HG03378 (cell line): ENCODE measurements around the gene PTPRM.

Experiments
- ATAC-seq: cut with Tn5 transposase; IDR thresholded peaks from one replicate; pipeline ENCODE4 v1.9.1; 2021; ENCODE audit warnings: mild to moderate bottlenecking, moderate library complexity; ENCODE audit not compliant: unreplicated experiment

PTPRM gene

GRCh38 chr18:7749510-7749981, 182.4 kb downstream of the PTPRM start:
- ATAC-seq, result no peak

DNA sequence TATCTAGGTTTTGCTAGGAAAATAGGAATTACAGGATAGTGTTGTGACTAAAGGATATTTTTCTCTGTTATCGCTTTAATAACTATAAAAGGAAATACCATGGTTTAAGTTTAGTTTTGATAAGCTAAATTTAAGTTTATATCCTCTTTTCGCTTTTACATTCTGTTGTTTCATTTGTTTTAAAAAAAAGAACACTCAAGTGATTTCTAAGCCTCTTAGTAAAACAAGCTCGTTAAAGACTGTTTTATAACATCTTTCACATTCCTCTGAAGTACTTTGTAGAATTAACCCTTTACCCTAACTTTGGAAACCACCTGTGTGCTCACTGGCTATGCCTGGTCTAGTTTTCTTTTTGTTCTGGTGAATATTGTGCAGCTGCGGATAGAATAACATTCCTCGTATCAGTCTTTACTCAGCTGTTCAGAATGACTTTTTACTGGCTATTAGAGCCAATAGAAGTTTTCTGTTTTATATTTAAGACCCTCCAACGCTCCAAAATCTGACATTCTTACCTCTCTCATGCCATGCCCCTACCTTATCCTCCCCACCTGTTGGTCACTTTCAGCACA, 183.1 kb downstream of the PTPRM start:
- ATAC-seq, result no peak

- no peak for ATAC-seq
Measured at GRCh38 chr18:7750966-7751365, 183.8 kb downstream of the PTPRM start.

- no peak for ATAC-seq
Measured at GRCh38 chr18:7754258-7754657, 187.1 kb downstream of the PTPRM start.

- no peak for ATAC-seq
Measured at GRCh38 chr18:7754725-7755181, 187.6 kb downstream of the PTPRM start.

DNA sequence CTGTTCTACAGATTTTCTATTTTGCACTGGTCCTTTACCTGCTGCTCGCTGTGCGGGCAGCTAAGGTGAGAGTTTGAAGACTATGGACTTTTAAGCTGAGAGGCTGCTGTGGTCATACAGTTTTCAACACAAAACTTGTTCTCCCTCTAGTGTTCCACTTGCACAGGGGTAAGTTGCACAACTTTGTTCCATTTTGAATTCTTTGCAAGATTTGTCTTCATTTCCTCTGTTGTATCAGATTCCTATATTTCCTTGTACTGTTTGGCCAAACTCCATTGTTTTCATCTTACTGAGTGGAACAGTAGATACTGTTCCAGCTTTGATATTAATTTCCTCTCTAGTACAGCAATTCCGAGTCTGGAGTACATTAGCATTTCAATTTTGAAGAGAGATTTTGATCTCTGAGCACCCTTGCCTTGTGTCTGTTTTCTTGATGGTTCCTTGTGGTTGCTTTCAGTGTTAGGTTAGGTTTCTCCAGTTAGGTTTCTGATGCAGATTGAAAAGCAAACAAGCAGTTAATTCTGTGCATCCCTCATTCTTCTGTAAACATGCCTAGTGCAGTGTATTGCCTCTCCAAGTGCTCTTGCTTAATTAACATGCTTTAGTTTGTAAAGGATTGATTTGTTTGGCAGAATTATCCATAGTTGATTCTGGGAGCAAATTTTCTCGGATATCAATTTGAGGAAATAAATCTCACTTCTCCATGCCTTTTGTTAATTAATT, 188.8 kb downstream of the PTPRM start:
- ATAC-seq, result no peak

GRCh38 chr18:7757175-7757574, 190.1 kb downstream of the PTPRM start:
- no peak for ATAC-seq

DNA sequence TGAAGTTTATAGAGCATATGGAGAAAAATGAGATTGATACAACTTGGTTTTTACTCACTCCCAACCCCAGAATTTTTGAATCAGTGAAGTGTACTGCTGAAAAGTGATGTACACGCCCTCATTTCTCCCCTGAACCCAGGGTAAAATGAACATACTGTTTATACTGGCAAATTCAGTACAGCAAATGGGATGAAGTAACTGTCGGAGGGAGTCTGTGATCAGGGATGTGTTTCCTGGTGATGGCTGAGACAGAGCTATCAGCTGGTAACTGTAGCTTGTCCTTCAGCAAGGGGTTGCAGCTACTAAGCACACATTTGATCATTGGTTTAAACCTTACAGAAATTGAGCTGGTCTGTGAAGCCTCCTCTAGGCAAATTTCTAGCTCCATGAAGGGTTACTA, 191.6 kb downstream of the PTPRM start:
- ATAC-seq, result no peak

DNA sequence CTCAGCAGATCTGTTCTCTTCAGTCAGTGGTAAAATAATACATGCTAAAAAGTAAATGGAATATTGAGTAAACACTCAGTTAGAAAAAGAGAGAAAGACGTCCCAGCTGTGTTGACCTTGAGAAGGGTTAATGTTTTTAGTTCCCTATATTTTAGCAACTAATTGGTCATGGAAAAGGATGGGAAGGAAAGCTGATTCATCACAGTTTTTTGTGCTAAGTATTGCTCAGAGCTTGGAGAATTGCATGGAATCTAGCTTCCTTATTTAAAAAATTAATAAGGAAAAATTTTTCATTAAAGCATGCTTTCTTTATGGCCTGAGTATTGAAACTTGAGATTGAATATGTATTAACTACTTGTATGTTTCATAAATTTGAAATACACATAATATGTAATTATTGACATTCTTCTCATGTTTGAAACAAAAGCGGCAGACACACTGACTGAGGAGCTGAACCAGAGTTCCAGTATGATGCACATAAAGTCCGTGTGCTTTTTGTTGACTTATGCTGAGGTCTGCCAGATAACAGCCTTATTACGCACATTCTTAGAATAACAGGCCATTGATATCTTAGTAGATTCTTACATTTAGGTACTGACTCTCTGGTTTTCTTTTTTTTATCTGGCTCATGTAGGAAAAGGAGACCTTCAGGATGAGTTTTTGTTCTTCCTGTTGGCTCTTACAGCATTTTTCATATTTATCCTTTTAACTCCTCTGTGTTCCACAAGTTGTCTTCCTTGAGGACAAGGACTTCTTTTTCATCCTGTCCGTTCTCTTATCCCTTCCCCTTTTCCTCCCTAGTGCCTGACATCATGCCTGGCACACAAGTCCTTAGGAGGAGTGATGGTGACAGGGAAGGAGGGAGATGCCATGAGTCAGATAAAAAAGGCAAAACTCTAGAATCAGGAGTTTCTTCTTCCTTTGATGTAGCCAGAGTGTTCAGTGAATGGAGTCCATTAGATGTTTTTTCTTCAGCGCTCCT, 194.1 kb downstream of the PTPRM start:
- no peak for ATAC-seq

DNA sequence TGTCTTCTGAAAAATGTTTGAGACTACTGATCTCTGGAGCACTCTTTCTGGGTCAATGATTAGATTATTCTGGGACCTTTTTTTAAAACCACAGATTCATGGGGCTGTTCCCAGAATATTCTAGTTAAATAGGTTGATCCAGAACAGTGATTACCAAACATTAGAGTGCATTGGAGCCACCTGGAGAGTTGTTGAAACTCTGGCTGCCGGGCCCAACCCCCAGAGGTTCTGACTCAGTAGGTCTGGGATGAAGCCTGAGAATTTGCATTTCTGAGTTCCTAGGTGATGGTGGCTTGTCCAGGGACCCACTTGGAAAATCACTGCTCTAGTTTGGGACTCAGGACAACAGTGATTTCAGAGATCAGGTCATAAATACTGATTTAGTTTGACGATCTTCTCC, 197.3 kb downstream of the PTPRM start:
- no peak for ATAC-seq

DNA sequence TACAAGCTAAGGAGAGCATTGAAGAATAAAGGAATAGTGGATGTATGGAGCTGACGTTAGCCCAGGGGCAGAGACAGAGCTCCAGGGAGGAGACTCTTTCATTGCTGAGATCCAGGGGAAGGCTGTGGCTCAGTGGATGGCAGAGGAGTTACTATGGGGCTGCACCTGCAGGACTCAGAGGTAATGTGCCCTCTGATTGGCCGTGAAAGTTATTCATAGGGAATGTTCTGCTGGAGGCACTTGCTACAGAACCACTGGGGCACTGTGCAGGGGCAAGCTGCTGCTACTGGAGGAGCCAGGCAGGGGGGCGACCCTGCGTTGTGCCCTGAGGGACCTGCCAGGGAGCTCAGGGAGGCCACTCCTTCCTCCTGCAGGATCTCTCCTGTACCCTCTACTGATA, 199.2 kb downstream of the PTPRM start:
- ATAC-seq, result no peak

DNA sequence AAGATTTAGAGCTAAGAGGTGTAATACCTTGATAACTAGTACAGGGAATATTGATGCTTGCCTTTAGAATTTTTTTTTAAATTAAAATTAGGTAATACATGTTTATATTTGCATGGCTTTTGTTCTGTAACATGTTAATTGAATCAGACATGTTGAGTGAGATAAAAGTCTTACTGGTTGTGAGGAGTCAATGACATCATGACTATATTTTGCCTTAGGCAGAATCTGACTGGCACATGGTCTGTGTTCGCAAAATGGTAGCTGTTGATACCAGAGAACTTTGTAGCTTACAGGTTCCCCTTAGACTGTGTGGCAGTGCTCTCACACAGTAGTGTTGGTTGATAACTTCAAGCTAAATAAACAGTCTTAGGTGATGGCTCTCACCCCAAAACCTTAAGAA, 199.7 kb downstream of the PTPRM start:
- ATAC-seq, result no peak

GRCh38 chr18:7770908-7771307, 203.8 kb downstream of the PTPRM start:
- ATAC-seq, result no peak

DNA sequence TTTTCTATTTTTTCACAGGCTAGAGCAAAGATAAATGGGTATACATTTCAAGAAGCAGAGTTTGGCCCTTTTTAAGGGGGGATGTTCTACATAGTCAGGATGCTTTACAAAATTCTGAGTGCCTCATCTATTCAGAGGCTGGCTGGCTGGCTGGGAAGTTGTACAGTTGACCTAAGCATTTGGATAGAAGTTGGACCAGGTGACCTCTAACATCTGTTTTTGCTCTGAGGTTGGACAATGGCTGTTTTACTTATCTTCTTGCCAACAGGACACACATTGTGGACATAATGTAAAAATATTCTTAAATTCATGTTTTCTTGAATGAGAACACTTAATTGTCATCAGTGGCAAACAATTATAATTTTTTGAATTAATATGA, 205.4 kb downstream of the PTPRM start:
- ATAC-seq, result no peak

DNA sequence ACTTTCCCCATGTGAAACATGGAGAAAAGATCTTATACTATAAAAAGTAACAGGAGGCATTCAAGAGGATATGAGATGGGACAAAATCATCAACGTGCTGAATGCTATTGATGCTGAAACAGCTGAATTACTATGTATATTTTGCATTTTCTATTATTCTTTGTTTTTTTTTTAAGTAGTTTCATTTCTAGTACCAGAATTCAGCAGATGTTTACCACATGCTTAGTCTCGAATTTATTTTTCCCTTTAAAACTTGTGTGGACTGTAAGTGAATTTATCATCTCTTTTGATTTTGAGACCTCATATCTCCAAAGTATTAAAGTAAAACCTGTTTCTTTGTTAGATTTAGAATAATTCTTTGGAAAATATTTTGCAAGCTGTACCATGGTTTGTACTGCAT, 205.8 kb downstream of the PTPRM start:
- no peak for ATAC-seq

- ATAC-seq, result no peak
Measured at GRCh38 chr18:7775128-7775527, 208.0 kb downstream of the PTPRM start.

- no peak for ATAC-seq
Measured at GRCh38 chr18:7775843-7776242, 208.7 kb downstream of the PTPRM start.

DNA sequence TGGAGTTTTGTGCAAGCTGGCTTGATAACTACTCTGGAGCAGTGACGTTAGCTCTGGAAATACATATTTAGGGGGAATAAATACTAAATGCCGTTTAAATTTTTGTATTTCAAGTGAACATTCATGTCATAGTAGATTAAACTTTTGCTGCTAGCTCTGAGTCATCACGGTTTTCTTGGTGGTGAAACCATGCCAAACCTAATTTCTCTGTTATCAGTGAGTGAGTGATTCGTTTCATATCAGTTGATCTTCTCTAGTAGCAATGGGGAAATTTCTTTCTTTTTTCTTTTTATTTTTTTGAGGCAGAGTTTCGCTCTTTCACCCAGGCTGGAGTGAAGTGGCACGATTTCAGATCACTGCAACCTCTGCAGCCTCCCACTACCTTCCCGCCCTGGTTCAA, 211.1 kb downstream of the PTPRM start:
- no peak for ATAC-seq

DNA sequence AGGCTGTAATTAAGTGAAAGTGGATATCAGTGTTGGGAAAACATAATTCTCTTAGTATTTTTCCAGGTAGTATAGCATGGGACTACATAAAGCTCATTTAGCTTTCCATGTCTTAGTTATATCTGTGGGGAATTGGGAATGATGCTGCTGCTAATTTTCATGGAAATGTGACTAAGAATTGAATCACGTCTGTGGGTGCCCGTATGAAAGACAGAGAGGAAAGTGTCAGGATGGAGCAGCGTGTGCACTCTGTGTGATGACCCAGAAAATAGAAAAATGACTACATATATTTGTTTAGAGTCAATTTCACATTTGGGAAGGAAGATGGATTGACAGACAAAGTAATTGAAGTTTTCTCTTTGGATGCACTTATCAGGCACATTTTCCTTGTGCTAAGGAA, 212.1 kb downstream of the PTPRM start:
- ATAC-seq, result no peak

- ATAC-seq, result no peak
Measured at GRCh38 chr18:7784171-7784570, 217.1 kb downstream of the PTPRM start.

DNA sequence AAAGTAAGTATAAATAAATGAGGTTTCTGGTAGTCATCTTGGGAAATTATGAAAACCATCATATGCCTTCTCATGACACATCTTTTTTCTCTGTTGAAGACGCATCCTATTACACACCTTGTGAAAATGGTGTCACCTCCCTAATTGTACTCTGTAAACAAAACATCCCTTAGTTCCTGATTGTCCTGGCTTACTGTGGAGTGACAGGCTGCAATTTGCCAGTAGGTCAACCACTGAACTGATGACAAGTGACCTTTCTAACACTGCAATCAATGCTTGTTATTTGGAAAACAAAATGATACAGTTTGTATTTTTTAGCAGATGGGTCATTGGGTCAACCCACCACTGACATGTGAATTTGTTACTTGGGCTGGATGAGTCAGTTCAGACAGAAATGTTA, 219.5 kb downstream of the PTPRM start:
- ATAC-seq, result no peak

DNA sequence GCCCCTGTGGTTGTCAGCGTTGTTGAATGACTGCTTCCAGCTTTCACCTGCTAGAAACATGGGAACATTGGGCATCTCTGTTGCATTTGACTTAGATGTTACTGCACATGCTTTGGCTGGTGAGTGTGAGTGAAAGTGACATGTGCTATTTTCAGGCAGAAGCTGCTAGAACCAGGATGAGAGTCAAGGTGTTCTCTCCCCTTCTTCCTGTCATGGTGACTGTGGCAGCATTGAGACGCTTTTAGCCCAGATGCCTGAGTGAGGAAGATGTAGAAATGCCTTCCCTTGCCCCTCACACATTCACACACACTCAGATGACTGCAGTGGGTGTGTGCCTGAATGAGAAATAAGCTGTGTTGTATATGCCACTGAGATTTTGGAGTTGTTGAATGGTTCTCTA, 220.2 kb downstream of the PTPRM start:
- no peak for ATAC-seq
